Neural cell (in vitro differentiated cells): ENCODE results near the gene PIK3CA. TPM values are rescaled to one million over a fixed set of nuclear protein-coding genes. Genes with fewer than 3 reads are reported as not detected.

ENCODE experiments used
- H2AFZ ChIP-seq: fragments of 200-600, 300-800 bp; sonication (generic), shearing (Covaris generic); 2 replicates; pipeline ENCODE4 v1.6.0; 2014; ENCODE audit warnings: low read depth, mild to moderate bottlenecking, antibody characterized with exemption, low read length, moderate library complexity
- H3F3A ChIP-seq: fragments of 200-600 bp; shearing (Covaris generic); 2 replicates; pipeline ENCODE4 v1.6.1; 2016; ENCODE audit warnings: mild to moderate bottlenecking, moderate library complexity, mixed read lengths, antibody characterized with exemption, low read length; ENCODE audit not compliant: insufficient read depth, poor library complexity, severe bottlenecking
- H3K27ac ChIP-seq: fragments of 200-600, 300-800 bp; sonication (generic), shearing (Covaris generic); 2 replicates; pipeline ENCODE4 v1.5.1; 2014; ENCODE audit warnings: mild to moderate bottlenecking, low read length, moderate library complexity
- H3K27me3 ChIP-seq: fragments of 300-800, 200-600 bp; sonication (generic), shearing (Covaris generic); 2 replicates; pipeline ENCODE4 v1.6.0; 2014; ENCODE audit warnings: mild to moderate bottlenecking, low read depth, low read length, moderate library complexity; ENCODE audit not compliant: insufficient read depth
- H3K36me3 ChIP-seq: fragments of 300-800, 200-600 bp; sonication (generic), shearing (Covaris generic); 2 replicates; pipeline ENCODE4 v1.5.1; 2014; ENCODE audit warnings: mild to moderate bottlenecking, antibody characterized with exemption, low read length, moderate library complexity; ENCODE audit not compliant: insufficient read depth
- H3K4me2 ChIP-seq: fragments of 300-800, 200-600 bp; sonication (generic), shearing (Covaris generic); 2 replicates; pipeline ENCODE4 v1.6.0; 2014; ENCODE audit warnings: mild to moderate bottlenecking, low read length
- H3K4me3 ChIP-seq: fragments of 300-800, 200-600 bp; sonication (generic), shearing (Covaris generic); 2 replicates; pipeline ENCODE4 v1.5.1; 2014; ENCODE audit warnings: mild to moderate bottlenecking, low read length, moderate library complexity
- H3K79me2 ChIP-seq: fragments of 200-600 bp; shearing (Covaris generic); replicated peaks from 2 replicates; pipeline ENCODE4 v1.6.0; 2014; ENCODE audit warnings: mild to moderate bottlenecking, low read length, moderate library complexity; ENCODE audit not compliant: insufficient read depth
- H3K9ac ChIP-seq: fragments of 300-800, 200-600 bp; sonication (generic), shearing (Covaris generic); 2 replicates; pipeline ENCODE4 v1.6.1; 2016; ENCODE audit warnings: mild to moderate bottlenecking, low read length, mixed read lengths
- H3K9me2 ChIP-seq: fragments of 200-600 bp; shearing (Covaris generic); 2 replicates; pipeline ENCODE4 v1.6.1; 2016; ENCODE audit warnings: mild to moderate bottlenecking, low read length, mixed read lengths; ENCODE audit not compliant: insufficient read depth
- H3K9me3 ChIP-seq: fragments of 200-600, 300-800 bp; sonication (generic), shearing (Covaris generic); 2 replicates; pipeline ENCODE4 v1.6.1; 2016; ENCODE audit warnings: mild to moderate bottlenecking, mixed run types, low read length, moderate library complexity, mixed read lengths
- H4K20me1 ChIP-seq: fragments of 200-600 bp; shearing (Covaris generic); 2 replicates; pipeline ENCODE4 v1.6.1; 2016; ENCODE audit warnings: mild to moderate bottlenecking, mixed run types; ENCODE audit not compliant: insufficient read depth
- EP300 ChIP-seq: fragments of 450-650 bp; conservative IDR thresholded peaks from 2 replicates; pipeline ENCODE4 v1.6.1; 2014; ENCODE audit warnings: antibody characterized with exemption, mild to moderate bottlenecking, moderate library complexity; ENCODE audit not compliant: poor library complexity, severe bottlenecking
- EZH2 ChIP-seq: fragments of 200-600, 300-800 bp; shearing (Covaris generic), sonication (generic); IDR thresholded peaks from 2 replicates; pipeline ENCODE4 v1.6.1; 2014; ENCODE audit warnings: antibody characterized with exemption, low read length, borderline replicate concordance, mild to moderate bottlenecking; ENCODE audit not compliant: insufficient read depth, poor library complexity, severe bottlenecking
- MXI1 ChIP-seq: fragments of 450-650 bp; conservative IDR thresholded peaks from 2 replicates; pipeline ENCODE4 v1.6.1; 2014; ENCODE audit warnings: antibody characterized with exemption, mild to moderate bottlenecking; ENCODE audit not compliant: poor library complexity, severe bottlenecking
- POLR2AphosphoS5 ChIP-seq: IDR thresholded peaks from 2 replicates; pipeline ENCODE4 v1.6.1; 2012
- RAD21 ChIP-seq: fragments of 450-650 bp; conservative IDR thresholded peaks from 2 replicates; pipeline ENCODE4 v1.6.1; 2014; ENCODE audit warnings: antibody characterized with exemption, mild to moderate bottlenecking, moderate library complexity
- SMC3 ChIP-seq: fragments of 450-650 bp; conservative IDR thresholded peaks from 2 replicates; pipeline ENCODE4 v1.6.1; 2014; ENCODE audit warnings: antibody characterized with exemption, mild to moderate bottlenecking, moderate library complexity; ENCODE audit not compliant: poor library complexity
- TAF1 ChIP-seq: IDR thresholded peaks from 2 replicates; pipeline ENCODE4 v1.6.1; 2012; ENCODE audit warnings: low read depth
- polyA plus RNA-seq: library from polyadenylated mRNA; depleted of rRNA; stranded (reverse); fragments of >200 nt; gene quantifications from 2 replicates; pipeline ENCODE4 v1.2.3, GENCODE V29; 2014
- TF ChIP-seq, protein P1 (sequence below): fragments of 450-650 bp; IDR thresholded peaks from 2 replicates; pipeline ENCODE4 v1.5.1; 2014; ENCODE audit warnings: antibody characterized with exemption, mild to moderate bottlenecking, moderate library complexity; ENCODE audit not compliant: poor library complexity, severe bottlenecking
- TF ChIP-seq, protein P2 (sequence below): IDR thresholded peaks from 2 replicates; pipeline ENCODE4 v1.6.1; 2012; ENCODE audit warnings: borderline replicate concordance

Gene PIK3CA
- polyA plus RNA-seq, 1 donor from 2014 or later: 15.2 TPM

DNA sequence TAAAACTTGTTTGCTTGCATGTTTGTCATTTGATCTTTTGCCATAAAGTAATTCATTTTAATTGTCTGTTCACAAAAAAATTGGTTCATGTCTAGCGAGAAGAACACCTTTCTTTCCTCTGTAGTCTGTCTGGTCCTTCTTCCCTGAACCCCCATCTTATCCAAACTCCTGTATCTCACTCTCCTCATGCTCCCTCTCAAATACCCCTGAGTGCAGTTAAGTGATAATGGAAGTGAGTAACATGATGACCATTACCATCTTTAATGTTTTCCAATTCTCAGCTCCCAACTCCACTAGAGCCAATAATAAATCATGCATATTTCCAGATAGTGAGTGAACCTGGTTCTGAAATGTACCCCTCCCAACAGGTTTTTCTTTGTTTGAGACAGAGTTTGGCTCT is 116.9 kb downstream of the PIK3CA start:
- Histone ChIP-seq H2AFZ (no peak overlapping the region), H3K27ac (no peak overlapping the region), H4K20me1 (no peaks in the 10 kb centered on the region), H3K9me2 (no peaks in the 10 kb centered on the region), H3K9me3 (no peaks in the 10 kb centered on the region), H3F3A (no peaks in the 10 kb centered on the region), H3K79me2 (no peaks in the 10 kb centered on the region), H3K9ac (no peak overlapping the region), H3K36me3 (no peaks in the 10 kb centered on the region), H3K4me3 (no peak overlapping the region), H3K4me2 (no peak overlapping the region), H3K27me3 (no peaks in the 10 kb centered on the region)
- TF ChIP-seq EP300: no peak
- TF ChIP-seq EZH2: no peak
- TF ChIP-seq, protein P1, sequence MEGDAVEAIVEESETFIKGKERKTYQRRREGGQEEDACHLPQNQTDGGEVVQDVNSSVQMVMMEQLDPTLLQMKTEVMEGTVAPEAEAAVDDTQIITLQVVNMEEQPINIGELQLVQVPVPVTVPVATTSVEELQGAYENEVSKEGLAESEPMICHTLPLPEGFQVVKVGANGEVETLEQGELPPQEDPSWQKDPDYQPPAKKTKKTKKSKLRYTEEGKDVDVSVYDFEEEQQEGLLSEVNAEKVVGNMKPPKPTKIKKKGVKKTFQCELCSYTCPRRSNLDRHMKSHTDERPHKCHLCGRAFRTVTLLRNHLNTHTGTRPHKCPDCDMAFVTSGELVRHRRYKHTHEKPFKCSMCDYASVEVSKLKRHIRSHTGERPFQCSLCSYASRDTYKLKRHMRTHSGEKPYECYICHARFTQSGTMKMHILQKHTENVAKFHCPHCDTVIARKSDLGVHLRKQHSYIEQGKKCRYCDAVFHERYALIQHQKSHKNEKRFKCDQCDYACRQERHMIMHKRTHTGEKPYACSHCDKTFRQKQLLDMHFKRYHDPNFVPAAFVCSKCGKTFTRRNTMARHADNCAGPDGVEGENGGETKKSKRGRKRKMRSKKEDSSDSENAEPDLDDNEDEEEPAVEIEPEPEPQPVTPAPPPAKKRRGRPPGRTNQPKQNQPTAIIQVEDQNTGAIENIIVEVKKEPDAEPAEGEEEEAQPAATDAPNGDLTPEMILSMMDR: no peak
- TF ChIP-seq POLR2AphosphoS5: no peak
- TF ChIP-seq SMC3: no peak
- TF ChIP-seq TAF1: no peak
- no peak for TF ChIP-seq MXI1
- TF ChIP-seq, protein P2, sequence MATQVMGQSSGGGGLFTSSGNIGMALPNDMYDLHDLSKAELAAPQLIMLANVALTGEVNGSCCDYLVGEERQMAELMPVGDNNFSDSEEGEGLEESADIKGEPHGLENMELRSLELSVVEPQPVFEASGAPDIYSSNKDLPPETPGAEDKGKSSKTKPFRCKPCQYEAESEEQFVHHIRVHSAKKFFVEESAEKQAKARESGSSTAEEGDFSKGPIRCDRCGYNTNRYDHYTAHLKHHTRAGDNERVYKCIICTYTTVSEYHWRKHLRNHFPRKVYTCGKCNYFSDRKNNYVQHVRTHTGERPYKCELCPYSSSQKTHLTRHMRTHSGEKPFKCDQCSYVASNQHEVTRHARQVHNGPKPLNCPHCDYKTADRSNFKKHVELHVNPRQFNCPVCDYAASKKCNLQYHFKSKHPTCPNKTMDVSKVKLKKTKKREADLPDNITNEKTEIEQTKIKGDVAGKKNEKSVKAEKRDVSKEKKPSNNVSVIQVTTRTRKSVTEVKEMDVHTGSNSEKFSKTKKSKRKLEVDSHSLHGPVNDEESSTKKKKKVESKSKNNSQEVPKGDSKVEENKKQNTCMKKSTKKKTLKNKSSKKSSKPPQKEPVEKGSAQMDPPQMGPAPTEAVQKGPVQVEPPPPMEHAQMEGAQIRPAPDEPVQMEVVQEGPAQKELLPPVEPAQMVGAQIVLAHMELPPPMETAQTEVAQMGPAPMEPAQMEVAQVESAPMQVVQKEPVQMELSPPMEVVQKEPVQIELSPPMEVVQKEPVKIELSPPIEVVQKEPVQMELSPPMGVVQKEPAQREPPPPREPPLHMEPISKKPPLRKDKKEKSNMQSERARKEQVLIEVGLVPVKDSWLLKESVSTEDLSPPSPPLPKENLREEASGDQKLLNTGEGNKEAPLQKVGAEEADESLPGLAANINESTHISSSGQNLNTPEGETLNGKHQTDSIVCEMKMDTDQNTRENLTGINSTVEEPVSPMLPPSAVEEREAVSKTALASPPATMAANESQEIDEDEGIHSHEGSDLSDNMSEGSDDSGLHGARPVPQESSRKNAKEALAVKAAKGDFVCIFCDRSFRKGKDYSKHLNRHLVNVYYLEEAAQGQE: no peak
- no peak for TF ChIP-seq RAD21

DNA sequence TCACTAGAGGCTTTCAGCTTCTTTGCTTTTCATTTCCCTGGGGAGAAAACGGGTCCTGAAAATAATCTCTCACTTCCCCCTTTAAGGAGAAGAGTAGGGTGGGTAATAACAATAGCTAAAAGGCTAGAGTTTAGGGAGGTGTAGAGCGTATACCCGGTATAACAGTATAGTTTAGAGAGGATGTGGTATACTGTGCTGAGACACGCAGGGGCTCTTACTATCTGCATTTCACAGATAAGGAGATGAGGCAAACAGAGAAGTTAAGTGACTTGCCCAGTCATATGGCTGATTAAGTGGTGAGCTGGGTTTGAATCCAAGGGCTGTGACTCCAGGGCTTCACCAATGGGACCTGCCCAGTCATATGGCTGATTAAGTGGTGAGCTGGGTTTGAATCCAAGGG is 117.7 kb downstream of the PIK3CA start:
- Histone ChIP-seq H3K4me2 (no peak overlapping the region), H2AFZ (no peak overlapping the region), H3K36me3 (no peaks in the 10 kb centered on the region), H3K9me3 (no peaks in the 10 kb centered on the region), H3K27ac (no peak overlapping the region), H3K79me2 (no peaks in the 10 kb centered on the region), H4K20me1 (no peaks in the 10 kb centered on the region), H3F3A (no peaks in the 10 kb centered on the region), H3K9me2 (no peaks in the 10 kb centered on the region), H3K4me3 (no peak overlapping the region), H3K9ac (no peak overlapping the region), H3K27me3 (no peaks in the 10 kb centered on the region)
- TF ChIP-seq POLR2AphosphoS5: no peak
- TF ChIP-seq EZH2: no peak
- no peak for TF ChIP-seq MXI1
- no peak for TF ChIP-seq SMC3
- TF ChIP-seq, protein P2: no peak
- TF ChIP-seq TAF1: no peak
- TF ChIP-seq, protein P1: no peak
- TF ChIP-seq RAD21: no peak
- TF ChIP-seq EP300: no peak
